OCI-LY1 (cell line): ENCODE results near the gene TTYH3.

Experiments used
- H2AFZ ChIP-seq: fragments of 200-600 bp; sonication (generic), shearing (Covaris generic); 2 replicates; pipeline ENCODE4 v1.6.0; 2014; ENCODE audit warnings: antibody characterized with exemption, mild to moderate bottlenecking, low read length
- H3F3A ChIP-seq: fragments of 200-600 bp; sonication (generic), shearing (Covaris generic); 2 replicates; pipeline ENCODE4 v1.6.0; 2014; ENCODE audit warnings: mild to moderate bottlenecking, antibody characterized with exemption, low read length, moderate library complexity; ENCODE audit not compliant: insufficient read depth
- H3K27ac ChIP-seq: fragments of 200-600 bp; sonication (generic); 2 replicates; pipeline ENCODE4 v1.5.1; 2014; ENCODE audit warnings: low read length, mixed run types, mild to moderate bottlenecking, low read depth; ENCODE audit not compliant: poor library complexity, severe bottlenecking
- H3K27me3 ChIP-seq: fragments of 200-600 bp; sonication (generic); 2 replicates; pipeline ENCODE4 v1.6.0; 2014; ENCODE audit warnings: antibody characterized with exemption, mild to moderate bottlenecking, low read length, moderate library complexity; ENCODE audit not compliant: insufficient read depth
- H3K36me3 ChIP-seq: fragments of 200-600 bp; sonication (generic); 2 replicates; pipeline ENCODE4 v1.6.1; 2014; ENCODE audit warnings: mild to moderate bottlenecking, antibody characterized with exemption, low read length, moderate library complexity, mixed read lengths; ENCODE audit not compliant: insufficient read depth
- H3K4me1 ChIP-seq: fragments of 200-600 bp; sonication (generic); 2 replicates; pipeline ENCODE4 v1.5.1; 2014; ENCODE audit warnings: mild to moderate bottlenecking, low read length, moderate library complexity; ENCODE audit not compliant: insufficient read depth, severe bottlenecking
- H3K4me2 ChIP-seq: fragments of 200-600 bp; sonication (generic), shearing (Covaris generic); 2 replicates; pipeline ENCODE4 v1.6.1; 2014; ENCODE audit warnings: low read length
- H3K4me3 ChIP-seq: fragments of 200-600 bp; sonication (generic); 2 replicates; pipeline ENCODE4 v1.5.1; 2014; ENCODE audit warnings: low read length, low read depth, mild to moderate bottlenecking, mixed read lengths; ENCODE audit not compliant: poor library complexity, severe bottlenecking
- H3K79me2 ChIP-seq: fragments of 200-600 bp; shearing (Covaris generic); 2 replicates; pipeline ENCODE4 v1.6.1; 2016; ENCODE audit warnings: mixed run types, low read length, mixed read lengths; ENCODE audit not compliant: insufficient read depth
- H3K9ac ChIP-seq: fragments of 200-600 bp; sonication (generic), shearing (Covaris generic); 2 replicates; pipeline ENCODE4 v1.6.1; 2014; ENCODE audit warnings: mild to moderate bottlenecking, low read length, mixed read lengths
- H3K9me2 ChIP-seq: fragments of 200-600 bp; sonication (generic), shearing (Covaris generic); 2 replicates; pipeline ENCODE4 v1.6.1; 2014; ENCODE audit warnings: low read depth, mild to moderate bottlenecking, low read length, mixed read lengths
- H3K9me3 ChIP-seq: fragments of 200-600 bp; shearing (Covaris generic); 2 replicates; pipeline ENCODE4 v1.6.1; 2014; ENCODE audit warnings: low read length, mixed read lengths
- H4K20me1 ChIP-seq: fragments of 200-600 bp; sonication (generic), shearing (Covaris generic); 2 replicates; pipeline ENCODE4 v1.6.0; 2016; ENCODE audit warnings: mild to moderate bottlenecking, low read length; ENCODE audit not compliant: insufficient read depth
- CTCF ChIP-seq: fragments of 200-600 bp; sonication (generic), shearing (Covaris generic); IDR thresholded peaks from 2 replicates; pipeline ENCODE4 v1.5.1; 2017; ENCODE audit warnings: mild to moderate bottlenecking, antibody characterized with exemption, low read length, moderate library complexity, mixed read lengths
- EZH2 ChIP-seq: fragments of 200-600 bp; sonication (generic), shearing (Covaris generic); IDR thresholded peaks from 2 replicates; pipeline ENCODE4 v1.8.0; 2017; ENCODE audit warnings: borderline replicate concordance, mixed run types, mild to moderate bottlenecking, antibody characterized with exemption, low read length, moderate library complexity, mixed read lengths

TTYH3 gene

GRCh38 chr7:2662273-2663120 is 30.7 kb downstream of the TTYH3 start:
- no peak overlapping the region for H3K27ac ChIP-seq
- no peaks in the 10 kb centered on the region for H3K9me3 ChIP-seq
- H3K9me2 ChIP-seq: no peaks in the 10 kb centered on the region
- H3K4me2 ChIP-seq: no peak overlapping the region
- H3K36me3 ChIP-seq: no peaks in the 10 kb centered on the region
- no peaks in the 10 kb centered on the region for H3K27me3 ChIP-seq
- H3F3A ChIP-seq: no peaks in the 10 kb centered on the region
- no peak overlapping the region for H3K4me3 ChIP-seq
- H3K4me1 ChIP-seq: no peaks in the 10 kb centered on the region
- H3K9ac ChIP-seq: no peak overlapping the region
- TF ChIP-seq CTCF (no peak), EZH2 (no peak)
- H4K20me1 ChIP-seq: no peaks in the 10 kb centered on the region
- no peak overlapping the region for H2AFZ ChIP-seq
- H3K79me2 ChIP-seq: no peaks in the 10 kb centered on the region

GRCh38 chr7:2663121-2663886 is 31.5 kb downstream of the TTYH3 start:
- Histone ChIP-seq H3K27ac (no peak overlapping the region), H3K4me2 (no peak overlapping the region), H4K20me1 (no peaks in the 10 kb centered on the region), H3F3A (no peaks in the 10 kb centered on the region), H3K27me3 (no peaks in the 10 kb centered on the region), H3K4me1 (no peaks in the 10 kb centered on the region), H3K9me2 (no peaks in the 10 kb centered on the region), H3K4me3 (no peak overlapping the region), H2AFZ (no peak overlapping the region), H3K79me2 (no peaks in the 10 kb centered on the region), H3K36me3 (no peaks in the 10 kb centered on the region), H3K9me3 (no peaks in the 10 kb centered on the region), H3K9ac (no peak overlapping the region)
- TF ChIP-seq CTCF (no peak), EZH2 (no peak)

- Histone ChIP-seq H3K4me2 (no peak overlapping the region), H2AFZ (no peak overlapping the region), H4K20me1 (no peaks in the 10 kb centered on the region), H3F3A (no peaks in the 10 kb centered on the region), H3K36me3 (no peaks in the 10 kb centered on the region), H3K27ac (no peak overlapping the region), H3K79me2 (no peaks in the 10 kb centered on the region), H3K27me3 (no peaks in the 10 kb centered on the region), H3K9me3 (no peaks in the 10 kb centered on the region), H3K9me2 (no peaks in the 10 kb centered on the region), H3K9ac (no peak overlapping the region), H3K4me3 (no peak overlapping the region), H3K4me1 (no peaks in the 10 kb centered on the region)
- TF ChIP-seq CTCF (no peak), EZH2 (no peak)
Observed at GRCh38 chr7:2663960-2664359, 32.2 kb downstream of the TTYH3 start.
